ENCODE results near the gene KIF15. TPM values are rescaled to one million over a fixed set of nuclear protein-coding genes. Genes with fewer than 3 reads are reported as not detected.

KIF15 gene
- total RNA-seq, 1 experiment from 2014 or later = 21.9 TPM

GRCh38 chr3:44874308-44874707, 112.7 kb downstream of the KIF15 start, which contains the start of gene TGM4:
TSS of gene TGM4 (plus strand) at chr3:44874608. CDS start at chr3:44874679, 71 bp downstream.
- Histone ChIP-seq H3K4me3 (ENCODE audit: low read depth, low read length, poor library complexity, severe bottlenecking) (no peak within 1 kb of the TSS), H3K27me3 (replicated peaks; ENCODE audit: insufficient read depth, low read depth, low read length, poor library complexity) (no peaks in the 10 kb centered on the region), H3K36me3 (ENCODE audit: insufficient read depth, low read length, poor library complexity, severe bottlenecking) (no peaks in the 10 kb centered on the region), H3K9me3 (ENCODE audit: low read depth, low read length, poor library complexity, severe bottlenecking) (no peaks in the 10 kb centered on the region), H3K4me1 (ENCODE audit: insufficient read depth, low read length, poor library complexity, severe bottlenecking) (no peaks in the 10 kb centered on the region), H3K27ac (ENCODE audit: low read depth, low read length, poor library complexity, severe bottlenecking) (no peak within 1 kb of the TSS)
- ChIA-PET CTCF (no interaction called here), POLR2A (ENCODE audit: low non-redundant PET) (no interaction called here)
- intact Hi-C loops (cut with micrococcal nuclease; ENCODE audit: unreplicated experiment) = no loop called here
- no peak for TF ChIP-seq CTCF (conservative IDR thresholded peaks at IDR 0.05; ENCODE audit: low read depth, low read length)
- TF ChIP-seq EZH2 (IDR thresholded peaks at IDR 0.05; ENCODE audit: borderline replicate concordance, low read depth, low read length, poor library complexity, severe bottlenecking) = no peak
- BruUV-seq (replicated peaks) = no TSS peak
- no peak for DNase-seq (ENCODE audit: low spot score)

- no peak for TF ChIP-seq CTCF (conservative IDR thresholded peaks at IDR 0.05; ENCODE audit: low read depth, low read length)
- TF ChIP-seq EZH2 (IDR thresholded peaks at IDR 0.05; ENCODE audit: borderline replicate concordance, low read depth, low read length, poor library complexity, severe bottlenecking) = no peak
- BruUV-seq (replicated peaks) = no TSS peak
- CTCF ChIA-PET = no interaction called here
- intact Hi-C loops (cut with micrococcal nuclease; ENCODE audit: unreplicated experiment) = no loop called here
- DNase-seq (ENCODE audit: low spot score) = no peak
- Histone ChIP-seq H3K27me3 (replicated peaks; ENCODE audit: insufficient read depth, low read depth, low read length, poor library complexity) (no peaks in the 10 kb centered on the region), H3K9me3 (ENCODE audit: low read depth, low read length, poor library complexity, severe bottlenecking) (no peaks in the 10 kb centered on the region), H3K4me3 (ENCODE audit: low read depth, low read length, poor library complexity, severe bottlenecking) (no peak overlapping the region), H3K4me1 (ENCODE audit: insufficient read depth, low read length, poor library complexity, severe bottlenecking) (no peaks in the 10 kb centered on the region), H3K36me3 (ENCODE audit: insufficient read depth, low read length, poor library complexity, severe bottlenecking) (no peaks in the 10 kb centered on the region), H3K27ac (ENCODE audit: low read depth, low read length, poor library complexity, severe bottlenecking) (no peak overlapping the region)
- POLR2A ChIA-PET (ENCODE audit: low non-redundant PET) = no interaction called here
Observed at GRCh38 chr3:44875596-44875995, 114.0 kb downstream of the KIF15 start.

GRCh38 chr3:44877333-44877732, 115.7 kb downstream of the KIF15 start:
- Histone ChIP-seq H3K4me3 (ENCODE audit: low read depth, low read length, poor library complexity, severe bottlenecking) (no peak overlapping the region), H3K27ac (ENCODE audit: low read depth, low read length, poor library complexity, severe bottlenecking) (no peak overlapping the region), H3K9me3 (ENCODE audit: low read depth, low read length, poor library complexity, severe bottlenecking) (no peaks in the 10 kb centered on the region), H3K27me3 (replicated peaks; ENCODE audit: insufficient read depth, low read depth, low read length, poor library complexity) (no peaks in the 10 kb centered on the region), H3K36me3 (ENCODE audit: insufficient read depth, low read length, poor library complexity, severe bottlenecking) (no peaks in the 10 kb centered on the region), H3K4me1 (ENCODE audit: insufficient read depth, low read length, poor library complexity, severe bottlenecking) (no peaks in the 10 kb centered on the region)
- no peak for DNase-seq (ENCODE audit: low spot score)
- ChIA-PET POLR2A (ENCODE audit: low non-redundant PET) (interaction anchor here (0.6 kb wide), 1 partner anchor 879 kb away, joined by 7 read pairs; no protein-coding TSS in a partner anchor), CTCF (no interaction called here)
- no TSS peak for BruUV-seq (replicated peaks)
- TF ChIP-seq EZH2 (IDR thresholded peaks at IDR 0.05; ENCODE audit: borderline replicate concordance, low read depth, low read length, poor library complexity, severe bottlenecking) (no peak), CTCF (conservative IDR thresholded peaks at IDR 0.05; ENCODE audit: low read depth, low read length) (no peak)
- intact Hi-C loops (cut with micrococcal nuclease; ENCODE audit: unreplicated experiment) = no loop called here

Measured in A673 (cell line).